Aorta (tissue), 5 donors: Measurements from ENCODE around the gene EDEM2. TPM values are rescaled to one million over a fixed set of nuclear protein-coding genes. Genes with fewer than 3 reads are reported as not detected.
"Not testable (repeated sequence)": the region's sequence is repeated elsewhere in the genome, so short reads cannot be mapped to it uniquely, and the experiment has no call there.

ENCODE experiments used
- ATAC-seq: fragments of 200-7000 bp; cut with Tn5 transposase; one replicate; pipeline ENCODE4 v1.9.1; 2022; ENCODE audit warnings: moderate library complexity; ENCODE audit not compliant: low FRiP score
- DNase-seq, 2 donors: peaks; one replicate each; pipeline ENCODE4 v3.0.0-alpha.2; 2020
- H3K27ac ChIP-seq, 2 donors: one replicate each; pipeline ENCODE4 v1.5.1; 2013; ENCODE audit warnings: low read length in 2 of 2, mild to moderate bottlenecking in 2 of 2, moderate library complexity in 2 of 2, control low read depth in 1 of 2, inconsistent platforms in 1 of 2, low read depth in 1 of 2
- H3K27me3 ChIP-seq, 2 donors: one replicate each; pipeline ENCODE4 v1.6.1; 2013; ENCODE audit warnings: control low read depth in 1 of 2, low read length in 1 of 2, mild to moderate bottlenecking in 1 of 2, moderate library complexity in 1 of 2; ENCODE audit not compliant: insufficient read depth in 2 of 2, control insufficient read depth in 1 of 2
- H3K36me3 ChIP-seq, 2 donors: one replicate each; pipeline ENCODE4 v1.6.1; 2013; ENCODE audit warnings: control low read depth in 1 of 2, low read length in 1 of 2, mild to moderate bottlenecking in 1 of 2; ENCODE audit not compliant: insufficient read depth in 2 of 2, control insufficient read depth in 1 of 2
- H3K4me1 ChIP-seq, 2 donors: one replicate each; pipeline ENCODE4 v1.6.1; 2013; ENCODE audit warnings: low read length in 2 of 2, control low read depth in 1 of 2, mild to moderate bottlenecking in 1 of 2, moderate library complexity in 1 of 2; ENCODE audit not compliant: insufficient read depth in 2 of 2, control insufficient read depth in 1 of 2
- H3K4me3 ChIP-seq, 2 donors: one replicate each; pipeline ENCODE4 v1.5.1; 2013; ENCODE audit warnings: low read length in 2 of 2, control low read depth in 1 of 2, mild to moderate bottlenecking in 1 of 2
- H3K9me3 ChIP-seq: one replicate; pipeline ENCODE4 v1.6.1; 2013; ENCODE audit warnings: mild to moderate bottlenecking, low read length; ENCODE audit not compliant: control insufficient read depth
- WGBS, 2 donors: extraction: QIAGEN DNeasy Blood & Tissue Kit; methylation state at CpG; one replicate each; pipeline ENCODE4 v1.1.7; 2013; 5-methylcytosine and 5-hydroxymethylcytosine counted together
- intact Hi-C, 2 donors: fragments of 100-400 bp; cut with DNase I; formaldehyde crosslinking; loops; one replicate each; pipeline versions ENCODE4 v1.14.2 to v1.15.0; 2022
- polyA plus RNA-seq, 2 donors: library from polyadenylated mRNA; stranded (reverse); fragments of 200-250 nt; gene quantifications; one replicate each; pipeline ENCODE4 v1.2.3, GENCODE V29; 2013
- total RNA-seq, 2 donors: library from RNA; stranded (reverse); fragmentation: NEBNext Ultra II Directional; extraction: Animal tissue kit (Norgen Biotek cat#: 25700); gene quantifications; one replicate each; pipeline ENCODE4 v1.2.1, GENCODE V29; 2021
- donor health status: healthy with polysubstance abuse.
- donor health status: Bipolar disorder and iron deficiency.
- donor health status: DM: no; HTN: no; CAD: no.
- donor health status: DM: no; HTN: no; CAD: no.
- donor health status: DM: yes; HTN: yes; CAD: no.

Gene EDEM2
- total and polyA plus RNA-seq, 4 donors = 11.0 to 32.1 (median 22.5) TPM

DNA sequence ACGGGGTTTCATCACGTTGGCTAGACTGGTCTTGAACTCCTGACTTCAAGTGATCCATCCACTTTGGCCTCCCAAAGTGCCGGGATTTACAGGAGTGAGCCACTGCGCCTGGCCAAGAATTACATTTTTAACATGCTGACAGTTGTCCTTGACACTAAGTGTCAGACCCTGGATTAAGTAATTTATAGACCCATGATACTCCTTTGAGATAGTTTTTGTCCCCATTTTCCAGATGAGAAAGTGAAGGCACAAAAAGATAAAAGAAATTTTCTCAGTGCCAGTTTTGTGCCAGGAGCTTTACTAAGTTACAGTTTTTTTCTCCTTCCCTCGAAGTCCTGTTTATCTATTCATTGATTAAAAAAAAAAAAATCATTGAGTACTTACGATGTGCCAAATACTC lies 9.8 kb upstream of the EDEM2 start:
- H3K27me3 ChIP-seq = no peaks in the 10 kb centered on the region
- H3K27ac ChIP-seq = no peak overlapping the region
- WGBS, 2 donors = 88 to 89% methylated on average over 6 of the region's 6 CpGs
- no peaks in the 10 kb centered on the region for H3K9me3 ChIP-seq
- ATAC-seq (no peak), DNase-seq (no peak)
- intact Hi-C loops = no loop called here
- no peak overlapping the region for H3K4me3 ChIP-seq
- no peaks in the 10 kb centered on the region for H3K4me1 ChIP-seq
- no peaks in the 10 kb centered on the region for H3K36me3 ChIP-seq

DNA sequence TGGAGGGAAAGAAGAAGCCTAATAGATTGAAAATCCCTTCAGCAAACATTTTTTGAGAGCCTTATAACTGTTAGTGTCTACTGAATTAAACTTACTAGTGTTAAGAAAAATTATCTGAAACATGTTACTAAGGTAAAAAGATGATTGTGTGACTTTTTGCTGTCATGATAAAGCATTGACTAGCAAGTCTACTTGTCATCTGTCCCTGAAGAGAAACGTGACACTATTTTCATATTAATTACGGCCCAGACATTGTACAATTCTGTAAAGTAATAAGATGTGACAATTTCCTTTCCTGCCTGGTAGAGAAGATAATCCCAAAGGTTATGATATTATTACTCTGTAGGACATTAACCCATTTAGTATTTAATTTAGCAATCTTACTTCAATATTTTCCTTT lies 8.8 kb upstream of the EDEM2 start:
- no peaks in the 10 kb centered on the region for H3K27me3 ChIP-seq
- H3K27ac ChIP-seq = no peak overlapping the region
- DNase-seq (no peak), ATAC-seq (no peak)
- WGBS, 2 donors = 74 to 89% methylated on average over 2 of the region's 2 CpGs
- H3K4me3 ChIP-seq = no peak overlapping the region
- H3K36me3 ChIP-seq = no peaks in the 10 kb centered on the region
- H3K4me1 ChIP-seq = no peaks in the 10 kb centered on the region
- H3K9me3 ChIP-seq = no peaks in the 10 kb centered on the region
- intact Hi-C loops = no loop called here

DNA sequence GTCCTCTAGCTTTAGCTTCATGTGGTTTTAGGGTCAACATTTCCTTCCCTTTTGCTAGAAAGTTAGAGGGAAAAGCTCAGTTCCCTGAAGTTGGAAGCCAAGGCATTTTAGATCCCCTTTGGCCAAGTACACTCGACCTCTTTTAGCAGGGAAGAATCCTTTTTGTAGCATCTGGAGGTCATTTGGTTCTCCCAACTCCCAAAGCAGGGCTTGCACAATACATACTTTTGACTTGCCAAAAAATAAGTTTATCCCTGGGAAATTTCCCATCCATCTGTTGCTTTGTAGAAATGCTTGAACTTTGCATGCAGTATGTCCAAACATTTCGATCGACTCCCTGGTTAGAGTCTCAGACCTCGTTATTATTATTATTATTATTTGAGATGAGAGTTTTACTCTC lies 4.6 kb upstream of the EDEM2 start:
- 77% methylated on average over 4 of the region's 4 CpGs for WGBS, 2 donors
- no peaks in the 10 kb centered on the region for H3K27me3 ChIP-seq
- H3K27ac ChIP-seq = no peak overlapping the region
- ATAC-seq (peak; percentile 69), DNase-seq (no peak)
- no peaks in the 10 kb centered on the region for H3K36me3 ChIP-seq
- intact Hi-C loops = no loop called here
- H3K9me3 ChIP-seq = no peaks in the 10 kb centered on the region
- no peaks in the 10 kb centered on the region for H3K4me1 ChIP-seq
- no peak overlapping the region for H3K4me3 ChIP-seq

DNA sequence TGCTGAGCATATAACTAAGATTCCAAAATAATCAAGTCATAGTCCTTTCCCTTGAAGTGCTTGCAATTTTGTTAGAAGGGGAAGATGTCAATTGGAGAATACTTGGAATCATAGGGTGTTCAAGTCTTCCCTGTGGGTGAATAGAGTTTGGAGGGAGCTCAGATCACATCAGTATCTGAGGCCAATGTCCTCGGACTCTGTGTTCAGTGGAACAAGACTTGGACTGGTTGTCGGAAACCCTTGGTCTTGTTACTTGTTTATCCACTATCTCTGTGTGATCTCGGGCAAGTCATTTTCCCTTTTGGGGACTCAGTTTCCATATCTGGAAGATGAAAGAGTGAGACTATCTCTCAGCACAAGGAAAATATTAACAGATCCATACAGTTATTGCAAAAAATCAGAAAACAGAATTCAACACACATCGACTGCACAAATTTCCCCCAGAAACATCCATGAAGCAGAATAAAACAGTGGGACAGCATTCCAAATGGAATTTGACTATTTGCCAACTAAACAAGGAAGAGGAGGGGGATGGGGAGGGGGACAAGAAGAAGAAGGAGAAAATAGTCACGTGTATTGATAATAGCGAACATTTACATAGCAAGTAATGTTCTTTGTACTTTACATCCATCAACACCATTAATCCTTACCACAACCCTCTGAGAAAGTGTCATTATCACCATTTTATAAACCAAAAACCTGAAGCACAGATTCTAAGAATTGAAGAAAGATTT lies 3.9 kb upstream of the EDEM2 start:
- intact Hi-C loops = no loop called here
- no peak for DNase-seq
- Histone ChIP-seq H3K27ac (no peak overlapping the region), H3K36me3 (no peaks in the 10 kb centered on the region), H3K27me3 (no peaks in the 10 kb centered on the region), H3K9me3 (no peaks in the 10 kb centered on the region), H3K4me1 (no peaks in the 10 kb centered on the region), H3K4me3 (no peak overlapping the region)
- WGBS, 2 donors = 88 to 89% methylated on average over 6 of the region's 6 CpGs
- no peak for ATAC-seq

DNA sequence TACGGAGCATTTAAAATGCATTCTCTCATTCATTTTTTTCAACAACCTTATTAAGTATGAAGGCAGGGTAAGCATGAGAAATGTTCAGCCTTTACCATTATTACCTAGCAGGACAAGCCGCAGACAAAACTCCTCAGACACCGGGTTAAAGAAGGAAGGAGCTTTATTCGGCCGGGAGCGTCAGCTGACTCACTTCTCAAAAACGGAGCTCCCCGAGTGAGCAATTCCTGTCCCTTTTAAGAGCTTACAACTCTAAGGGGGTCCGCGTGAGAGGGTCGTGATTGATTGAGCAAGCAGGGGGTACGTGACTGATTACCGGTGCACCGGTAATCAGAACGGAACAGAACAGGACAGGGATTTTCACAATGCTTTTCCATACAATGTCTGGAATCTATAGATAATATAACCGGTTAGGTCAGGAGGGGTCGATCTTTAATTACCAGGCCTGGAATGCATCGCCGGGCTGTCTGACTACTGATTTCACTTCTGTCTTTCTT lies 487 bp upstream of the EDEM2 start:
- 5% methylated on average over 19 of the region's 19 CpGs for WGBS, 2 donors
- intact Hi-C loops = loop anchor here in 1 of 2 donors (5.0 kb wide), 3 partner anchors 50 to 130 kb away; partner anchors contain the start of gene MMP24OS
- not testable (repeated sequence) for H3K27me3 ChIP-seq, H3K36me3 ChIP-seq, ATAC-seq, H3K9me3 ChIP-seq, H3K4me1 ChIP-seq
- Histone ChIP-seq H3K27ac (peak overlapping the region in 1 of 2 donors; percentile 10), H3K4me3 (peak overlapping the region; percentile 45 to 49)
- DNase-seq = peak in 1 of 2 donors; percentile 61

DNA sequence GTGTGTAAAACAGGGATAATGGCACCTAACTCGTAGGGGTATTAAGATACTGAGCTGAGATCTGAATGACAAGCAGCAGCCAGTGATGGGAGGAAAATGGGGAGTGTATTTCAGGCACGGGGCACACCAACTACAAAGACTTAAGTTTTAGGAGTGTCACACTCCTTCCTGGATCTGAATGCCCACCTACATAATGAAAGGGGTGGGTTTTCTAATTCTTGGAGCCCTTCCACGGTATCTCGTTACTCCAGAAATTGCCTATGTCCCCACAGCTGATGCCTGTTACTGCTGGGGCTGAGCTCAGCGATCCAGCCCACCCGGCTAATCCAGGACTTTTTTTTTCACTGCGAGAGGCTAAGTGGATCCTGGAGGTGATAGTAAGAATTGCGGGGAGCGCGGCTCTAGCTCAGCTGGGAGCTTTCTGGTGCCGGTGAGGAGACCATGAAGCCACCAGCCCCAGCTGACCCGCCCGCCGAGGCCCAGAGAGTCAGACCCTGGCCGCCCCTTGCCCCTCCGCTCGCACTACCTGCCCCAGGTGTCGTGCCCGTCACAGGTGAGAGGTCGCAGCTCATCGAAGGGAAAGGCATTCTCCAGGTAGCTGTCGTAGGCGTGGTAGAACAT lies 727 bp downstream of the EDEM2 start:
- Histone ChIP-seq H3K36me3 (no peaks in the 10 kb centered on the region), H3K9me3 (no peaks in the 10 kb centered on the region), H3K4me1 (no peaks in the 10 kb centered on the region), H3K27me3 (no peaks in the 10 kb centered on the region), H3K27ac (peak overlapping the region in 1 of 2 donors; percentile 1), H3K4me3 (peak overlapping the region; percentile 36 to 49)
- WGBS, 2 donors = 6% methylated on average over 23 of the region's 23 CpGs
- ATAC-seq (peak; percentile 47), DNase-seq (peak; percentile 51 to 77)
- intact Hi-C loops = loop anchor here in 1 of 2 donors (5.0 kb wide), 3 partner anchors 49 to 131 kb away; partner anchors contain the start of gene MMP24OS

DNA sequence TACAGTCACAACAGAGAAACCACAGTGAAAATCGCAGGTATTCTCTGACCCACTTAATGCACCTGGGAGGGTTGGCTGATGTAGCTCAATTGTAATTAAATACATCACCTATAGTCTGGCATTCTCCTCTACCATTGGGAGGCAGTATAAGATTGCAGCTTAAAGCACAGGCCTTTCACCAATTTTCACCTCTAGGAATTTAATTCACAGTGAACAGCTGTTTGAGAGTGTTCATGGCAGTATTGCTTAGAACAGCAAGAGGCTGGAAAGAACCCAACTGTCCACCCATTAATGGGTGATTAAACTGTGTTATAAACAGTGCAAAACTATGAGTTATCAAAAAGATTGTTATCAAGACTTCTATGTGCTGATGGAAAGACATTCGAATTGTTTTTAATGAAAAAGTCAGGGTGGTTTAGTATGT lies 2.0 kb downstream of the EDEM2 start:
- Histone ChIP-seq H3K4me3 (no peak overlapping the region), H3K27ac (no peak overlapping the region), H3K4me1 (no peaks in the 10 kb centered on the region), H3K27me3 (no peaks in the 10 kb centered on the region), H3K9me3 (no peaks in the 10 kb centered on the region), H3K36me3 (no peaks in the 10 kb centered on the region)
- ATAC-seq = no peak
- intact Hi-C loops = loop anchor here in 1 of 2 donors (5.0 kb wide), 3 partner anchors 48 to 132 kb away; partner anchors contain the start of gene MMP24OS
- DNase-seq = no peak
- 55 to 72% methylated on average over 2 of the region's 2 CpGs for WGBS, 2 donors

DNA sequence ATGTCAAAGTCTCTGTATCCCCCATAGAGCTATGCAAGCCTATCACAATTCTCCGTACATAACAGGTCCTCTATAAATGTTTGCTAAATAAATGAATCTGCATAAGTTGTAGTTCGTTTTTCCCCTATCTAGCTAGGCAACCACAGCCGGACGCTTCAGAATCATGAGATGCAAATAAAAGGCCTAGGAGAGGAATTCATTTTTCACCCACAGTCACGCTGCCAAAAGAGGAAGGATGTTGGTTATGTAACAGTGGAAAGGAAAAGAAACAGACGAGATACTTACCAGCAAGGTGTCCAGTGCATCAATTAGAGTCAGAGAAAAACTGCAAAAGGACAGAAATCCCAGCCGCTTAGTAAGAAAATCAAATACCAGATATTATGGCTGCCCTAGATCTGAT lies 2.4 kb downstream of the EDEM2 start:
- DNase-seq (no peak), ATAC-seq (no peak)
- 72 to 75% methylated on average over 7 of the region's 7 CpGs for WGBS, 2 donors
- Histone ChIP-seq H3K4me1 (no peaks in the 10 kb centered on the region), H3K4me3 (no peak overlapping the region), H3K9me3 (no peaks in the 10 kb centered on the region), H3K27ac (no peak overlapping the region), H3K36me3 (no peaks in the 10 kb centered on the region), H3K27me3 (no peaks in the 10 kb centered on the region)
- intact Hi-C loops = loop anchor here in 1 of 2 donors (5.0 kb wide), 3 partner anchors 47 to 133 kb away; partner anchors contain the start of gene MMP24OS
